A549 treated with CpdA at 1 μM for 4 hours (cell line): ENCODE results near the gene ABR. TPM values are rescaled to one million over a fixed set of nuclear protein-coding genes. Genes with fewer than 3 reads are reported as not detected.

Experiments
- total RNA-seq: library from RNA; stranded (reverse); fragments of 200-300 nt; extraction: Qiagen RNA extraction; gene quantifications from 5 replicates; pipeline ENCODE4 v1.2.3, GENCODE V29; 2022; ENCODE audit warnings: low read depth

Gene ABR
- 100 to 116 TPM (median 109 TPM) in 5 replicates for total RNA-seq

DNA sequence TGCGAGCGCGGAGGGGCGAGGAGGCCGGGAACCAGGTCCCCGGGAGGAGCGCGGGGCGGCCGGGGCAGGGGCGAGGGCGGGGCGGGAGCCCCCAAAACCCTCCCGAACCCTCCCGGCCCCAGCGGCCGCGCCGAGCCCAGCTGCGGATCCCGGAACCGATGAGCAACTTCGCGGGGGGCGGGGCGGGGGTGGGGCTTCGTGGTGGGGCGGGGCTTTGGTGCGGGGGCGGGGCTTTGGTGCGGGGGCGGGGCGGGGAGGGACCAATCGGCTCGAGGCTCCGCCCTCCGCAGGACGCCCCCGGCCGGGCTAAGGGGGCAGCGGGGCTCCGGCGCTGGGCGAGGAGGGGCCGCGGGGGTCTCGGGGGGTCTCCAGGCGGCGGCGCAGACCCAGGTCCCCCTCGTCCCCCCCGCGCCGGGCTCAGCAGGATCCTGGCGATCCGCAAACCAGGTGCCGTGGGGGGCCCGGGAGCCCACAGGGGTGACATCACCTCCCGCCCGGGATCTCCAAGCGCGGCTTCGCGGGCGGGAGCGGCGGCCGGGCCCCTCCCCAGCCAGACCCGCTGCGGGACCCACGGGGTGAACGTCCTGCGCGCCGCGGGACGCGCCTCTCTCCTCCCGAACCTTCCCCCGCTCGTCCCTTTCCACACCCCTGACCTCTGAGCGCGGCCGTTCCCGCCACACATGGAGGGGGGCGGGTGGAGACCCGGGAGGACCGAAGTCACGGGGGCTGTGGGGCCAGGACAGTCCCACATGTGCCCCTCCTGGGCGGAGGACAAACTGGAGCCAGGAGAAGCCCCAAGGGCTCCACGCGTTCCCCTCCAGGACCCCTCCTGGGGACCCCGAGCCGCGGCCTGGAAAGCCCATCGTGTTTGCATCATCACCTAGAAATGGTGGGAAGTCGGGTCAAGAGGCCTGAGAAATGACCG, at the start of gene ABR:
ABR (minus strand) TSS at position 164 of the 925 bp plus-strand sequence. CDS start 254 bp downstream, outside the sequence.

DNA sequence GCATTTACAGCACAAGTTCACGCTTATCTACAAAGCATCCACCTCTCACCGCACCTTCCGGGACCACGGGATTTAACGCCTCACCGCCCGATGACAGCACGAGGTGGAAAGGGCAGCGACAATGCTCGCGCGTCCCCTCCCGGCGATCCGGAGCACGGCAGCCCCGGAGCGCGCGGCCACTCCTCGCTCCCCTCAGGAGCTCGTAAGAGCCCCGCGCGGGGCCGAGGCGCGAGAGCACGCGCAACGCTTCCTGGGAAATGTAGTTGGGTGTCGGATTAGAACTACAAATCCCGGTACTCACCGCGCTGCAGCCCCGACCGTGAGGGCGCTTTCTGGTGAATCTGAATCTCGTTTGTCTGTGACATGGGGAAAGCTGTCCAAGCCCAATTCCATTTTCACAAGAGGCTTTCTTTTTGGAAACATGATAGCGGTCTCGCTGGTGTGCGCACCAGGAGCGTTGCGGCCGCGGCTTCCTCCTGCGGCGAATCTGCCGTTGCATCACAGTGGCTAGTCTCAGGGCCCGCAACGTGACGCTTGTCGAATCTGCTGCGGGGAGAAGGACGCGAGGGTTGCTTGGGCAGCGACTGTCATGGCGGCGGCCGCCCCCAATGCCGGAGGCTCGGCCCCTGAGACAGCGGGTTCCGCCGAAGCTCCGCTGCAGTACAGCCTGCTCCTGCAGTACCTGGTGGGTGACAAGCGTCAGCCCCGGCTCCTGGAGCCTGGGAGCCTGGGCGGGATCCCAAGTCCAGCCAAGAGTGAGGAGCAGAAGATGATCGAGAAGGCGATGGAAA, 183.0 kb downstream of the ABR start, which contains the start of gene TIMM22:
TIMM22 (plus strand) TSS at position 576 of the 791 bp plus-strand sequence; CDS start at position 590, 14 bp downstream.

DNA sequence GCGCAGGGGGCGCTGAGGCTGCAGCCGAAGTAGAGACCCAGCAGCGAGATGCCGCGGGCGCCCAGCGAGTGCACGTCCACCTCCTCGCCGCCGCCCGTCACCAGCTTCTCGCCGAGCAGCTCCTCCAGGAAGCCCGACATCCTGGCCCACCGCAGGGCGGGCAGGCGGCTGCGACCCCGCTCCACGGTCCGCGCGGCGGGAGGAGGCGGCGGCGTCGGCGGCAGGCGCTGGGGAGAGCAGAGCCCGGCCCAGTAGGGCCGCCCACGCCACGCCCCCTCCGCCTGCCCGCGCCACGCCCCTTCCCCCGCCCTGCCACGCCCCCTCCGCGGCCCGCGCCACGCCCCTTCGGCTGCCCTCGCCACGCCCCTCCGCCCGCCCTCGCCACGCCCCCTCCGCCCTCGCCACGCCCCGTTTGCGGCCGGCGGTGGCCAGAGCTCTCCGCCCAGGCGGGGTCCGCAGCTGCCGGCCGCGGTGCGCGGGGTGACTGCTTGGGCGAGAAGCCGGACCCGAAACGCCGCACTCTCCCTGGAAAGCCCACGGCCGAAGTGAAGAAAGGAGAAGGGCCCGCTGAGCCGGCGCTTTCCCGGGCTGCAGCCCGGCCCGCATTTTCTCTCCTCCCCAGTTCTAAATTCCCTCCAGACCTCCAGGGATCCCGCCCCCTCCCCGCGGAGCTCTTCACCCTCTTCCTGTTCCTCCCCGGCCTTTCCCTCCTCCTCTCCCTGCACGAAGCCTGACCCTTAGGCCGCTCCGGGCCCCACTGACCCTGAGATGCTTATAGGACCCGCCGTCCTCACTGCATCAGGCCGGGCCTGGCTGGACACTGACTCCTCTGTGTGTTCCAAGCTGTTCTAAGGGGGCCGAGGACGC, 200.0 kb downstream of the ABR start, which contains the start of gene NXN:
NXN (minus strand) TSS at position 238 of the 867 bp plus-strand sequence.

Other genes starting within 250 kb of the ABR start
- 21.9 to 27.7 TPM (median 26.6 TPM) in 5 replicates for gene NXN, start 200.2 kb downstream of the ABR start, total RNA-seq
- gene TIMM22, start 182.9 kb downstream of the ABR start, total RNA-seq: 25.6 to 29.3 TPM (median 28.5 TPM) in 5 replicates
- gene BHLHA9, start 90.5 kb upstream of the ABR start, total RNA-seq: not detected in 5 replicates
- not detected in 5 replicates for gene TRARG1, start 99.7 kb upstream of the ABR start, total RNA-seq
- gene YWHAE, start 220.2 kb upstream of the ABR start, total RNA-seq: 519 to 1,221 TPM (median 591 TPM) in 5 replicates